Ishikawa (cell line): ENCODE data around the gene DTWD2.

Source experiments
- CEBPB ChIP-seq: IDR thresholded peaks from 2 replicates; pipeline ENCODE4 v1.6.1; 2012
- CREB1 ChIP-seq: IDR thresholded peaks from 2 replicates; pipeline ENCODE4 v1.6.1; 2012; ENCODE audit warnings: low read depth
- EGR1 ChIP-seq: IDR thresholded peaks from 2 replicates; pipeline ENCODE4 v1.6.1; 2012
- EP300 ChIP-seq: IDR thresholded peaks from 2 replicates; pipeline ENCODE4 v1.6.1; 2012; ENCODE audit warnings: borderline replicate concordance
- NFIC ChIP-seq: IDR thresholded peaks from 2 replicates; pipeline ENCODE4 v1.6.1; 2012
- RAD21 ChIP-seq: IDR thresholded peaks from 2 replicates; pipeline ENCODE4 v1.6.1; 2012; ENCODE audit warnings: low read depth
- TAF1 ChIP-seq: IDR thresholded peaks from 2 replicates; pipeline ENCODE4 v1.6.1; 2012; ENCODE audit warnings: low read depth, mild to moderate bottlenecking
- TCF12 ChIP-seq: IDR thresholded peaks from 2 replicates; pipeline ENCODE4 v1.6.1; 2012; ENCODE audit warnings: low read depth
- TEAD4 ChIP-seq: IDR thresholded peaks from 2 replicates; pipeline ENCODE4 v1.6.1; 2012
- YY1 ChIP-seq: IDR thresholded peaks from 2 replicates; pipeline ENCODE4 v1.6.1; 2012; ENCODE audit warnings: low read depth
- ZBTB7A ChIP-seq: IDR thresholded peaks from 2 replicates; pipeline ENCODE4 v1.6.1; 2012; ENCODE audit warnings: low read depth
- TF ChIP-seq, protein P1 (sequence below): IDR thresholded peaks from 2 replicates; pipeline ENCODE4 v1.6.1; 2012
- TF ChIP-seq, protein P2 (sequence below): IDR thresholded peaks from 2 replicates; pipeline ENCODE4 v1.6.1; 2012; ENCODE audit warnings: low read depth, mild to moderate bottlenecking
- TF ChIP-seq, protein P3 (sequence below): IDR thresholded peaks from 2 replicates; pipeline ENCODE4 v1.6.1; 2012

DNA sequence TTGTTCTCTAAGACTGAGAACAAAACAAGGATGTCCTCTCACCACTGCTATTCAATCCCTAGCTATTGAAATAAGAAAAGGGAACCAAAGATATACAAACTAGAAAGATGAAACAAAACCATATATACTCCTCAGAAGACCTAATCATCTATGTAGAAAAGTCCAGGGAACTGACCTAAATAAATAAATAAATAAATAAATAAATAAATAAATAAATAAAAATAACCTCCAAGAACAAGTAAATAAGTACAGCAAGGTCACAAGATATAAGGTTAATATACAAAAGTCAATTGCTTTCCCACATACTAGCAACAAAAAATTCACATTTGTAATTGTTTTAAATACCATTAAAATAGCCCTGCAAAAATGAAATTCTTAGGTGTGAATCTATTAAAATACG lies 54.6 kb downstream of the DTWD2 start:
- TF ChIP-seq NFIC (no peak), CREB1 (no peak), EP300 (no peak), ZBTB7A (no peak), TEAD4 (no peak), TCF12 (no peak), TAF1 (no peak), EGR1 (no peak), CEBPB (no peak), YY1 (no peak), RAD21 (no peak)
- TF ChIP-seq, protein P1, sequence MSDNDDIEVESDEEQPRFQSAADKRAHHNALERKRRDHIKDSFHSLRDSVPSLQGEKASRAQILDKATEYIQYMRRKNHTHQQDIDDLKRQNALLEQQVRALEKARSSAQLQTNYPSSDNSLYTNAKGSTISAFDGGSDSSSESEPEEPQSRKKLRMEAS = no peak
- TF ChIP-seq, protein P2, sequence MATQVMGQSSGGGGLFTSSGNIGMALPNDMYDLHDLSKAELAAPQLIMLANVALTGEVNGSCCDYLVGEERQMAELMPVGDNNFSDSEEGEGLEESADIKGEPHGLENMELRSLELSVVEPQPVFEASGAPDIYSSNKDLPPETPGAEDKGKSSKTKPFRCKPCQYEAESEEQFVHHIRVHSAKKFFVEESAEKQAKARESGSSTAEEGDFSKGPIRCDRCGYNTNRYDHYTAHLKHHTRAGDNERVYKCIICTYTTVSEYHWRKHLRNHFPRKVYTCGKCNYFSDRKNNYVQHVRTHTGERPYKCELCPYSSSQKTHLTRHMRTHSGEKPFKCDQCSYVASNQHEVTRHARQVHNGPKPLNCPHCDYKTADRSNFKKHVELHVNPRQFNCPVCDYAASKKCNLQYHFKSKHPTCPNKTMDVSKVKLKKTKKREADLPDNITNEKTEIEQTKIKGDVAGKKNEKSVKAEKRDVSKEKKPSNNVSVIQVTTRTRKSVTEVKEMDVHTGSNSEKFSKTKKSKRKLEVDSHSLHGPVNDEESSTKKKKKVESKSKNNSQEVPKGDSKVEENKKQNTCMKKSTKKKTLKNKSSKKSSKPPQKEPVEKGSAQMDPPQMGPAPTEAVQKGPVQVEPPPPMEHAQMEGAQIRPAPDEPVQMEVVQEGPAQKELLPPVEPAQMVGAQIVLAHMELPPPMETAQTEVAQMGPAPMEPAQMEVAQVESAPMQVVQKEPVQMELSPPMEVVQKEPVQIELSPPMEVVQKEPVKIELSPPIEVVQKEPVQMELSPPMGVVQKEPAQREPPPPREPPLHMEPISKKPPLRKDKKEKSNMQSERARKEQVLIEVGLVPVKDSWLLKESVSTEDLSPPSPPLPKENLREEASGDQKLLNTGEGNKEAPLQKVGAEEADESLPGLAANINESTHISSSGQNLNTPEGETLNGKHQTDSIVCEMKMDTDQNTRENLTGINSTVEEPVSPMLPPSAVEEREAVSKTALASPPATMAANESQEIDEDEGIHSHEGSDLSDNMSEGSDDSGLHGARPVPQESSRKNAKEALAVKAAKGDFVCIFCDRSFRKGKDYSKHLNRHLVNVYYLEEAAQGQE = no peak
- TF ChIP-seq, protein P3, sequence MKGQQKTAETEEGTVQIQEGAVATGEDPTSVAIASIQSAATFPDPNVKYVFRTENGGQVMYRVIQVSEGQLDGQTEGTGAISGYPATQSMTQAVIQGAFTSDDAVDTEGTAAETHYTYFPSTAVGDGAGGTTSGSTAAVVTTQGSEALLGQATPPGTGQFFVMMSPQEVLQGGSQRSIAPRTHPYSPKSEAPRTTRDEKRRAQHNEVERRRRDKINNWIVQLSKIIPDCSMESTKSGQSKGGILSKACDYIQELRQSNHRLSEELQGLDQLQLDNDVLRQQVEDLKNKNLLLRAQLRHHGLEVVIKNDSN = no peak
